ENCODE measurements around the gene LRRC26.

The LRRC26 gene

GRCh38 chr9:137204731-137205125, 34.9 kb upstream of the LRRC26 start:
- peak overlapping the region; percentile 86 for H3K4me3 ChIP-seq (ENCODE audit: low read length)
- no peak for TF ChIP-seq CTCF (conservative IDR thresholded peaks at IDR 0.05; ENCODE audit: low read depth, low read length)
- no peak for DNase-seq (ENCODE audit: low read depth)

GRCh38 chr9:137202966-137203365, 33.1 kb upstream of the LRRC26 start:
- no peak overlapping the region for H3K4me3 ChIP-seq (ENCODE audit: low read length)
- no peak for TF ChIP-seq CTCF (conservative IDR thresholded peaks at IDR 0.05; ENCODE audit: low read depth, low read length)
- no peak for DNase-seq (ENCODE audit: low read depth)

- H3K4me3 ChIP-seq (ENCODE audit: low read length) = peak overlapping the region; percentile 70
- no peak for TF ChIP-seq CTCF (conservative IDR thresholded peaks at IDR 0.05; ENCODE audit: low read depth, low read length)
- DNase-seq (ENCODE audit: low read depth) = no peak
Observed at GRCh38 chr9:137201205-137201868, 31.5 kb upstream of the LRRC26 start.

GRCh38 chr9:137200311-137201204, 30.7 kb upstream of the LRRC26 start, which contains the start of gene TPRN:
Gene TPRN (minus strand): TSS chr9:137200741. CDS start chr9:137200711, 30 bp downstream.
- peak; percentile 98 for DNase-seq (ENCODE audit: low read depth)
- H3K4me3 ChIP-seq (ENCODE audit: low read length) = peak within 1 kb of the TSS; percentile 84
- no peak for TF ChIP-seq CTCF (conservative IDR thresholded peaks at IDR 0.05; ENCODE audit: low read depth, low read length)

- no peak for DNase-seq (ENCODE audit: low read depth)
- peak; percentile 1 for TF ChIP-seq CTCF (conservative IDR thresholded peaks at IDR 0.05; ENCODE audit: low read depth, low read length)
Observed at GRCh38 chr9:137199411-137200121, 29.7 kb upstream of the LRRC26 start.

GRCh38 chr9:137198902-137199283, 29.0 kb upstream of the LRRC26 start:
- no peak for DNase-seq (ENCODE audit: low read depth)
- TF ChIP-seq CTCF (conservative IDR thresholded peaks at IDR 0.05; ENCODE audit: low read depth, low read length) = no peak
- H3K4me3 ChIP-seq (ENCODE audit: low read length) = peak overlapping the region; percentile 84

More at GRCh38 chr9:137199411-137200121, 29.7 kb upstream of the LRRC26 start:
- H3K4me3 ChIP-seq (ENCODE audit: low read length) = peak overlapping the region; percentile 84

All from retinal pigment epithelial cell (primary cell).